GM04504 (cell line): ENCODE data around the gene ADAT1.

Source experiments
- DNase-seq: peaks from one replicate; pipeline ENCODE4 v3.0.0-alpha.2; 2012; ENCODE audit warnings: low read depth

The ADAT1 gene

GRCh38 chr16:75622761-75623605 is at the start of gene ADAT1:
Gene ADAT1 (minus strand): TSS chr16:75623281. CDS start chr16:75620799, 2,482 bp downstream.
- peak; percentile 96 for DNase-seq

GRCh38 chr16:75667503-75667902 is 44.4 kb upstream of the ADAT1 start:
- DNase-seq = no peak

- DNase-seq = no peak
These were observed 37.7 kb upstream of the ADAT1 start for GRCh38 chr16:75660726-75661302.

- no peak for DNase-seq
These were observed 37.2 kb upstream of the ADAT1 start for GRCh38 chr16:75660321-75660720.

GRCh38 chr16:75658175-75658574 is 35.1 kb upstream of the ADAT1 start:
- DNase-seq = no peak

- DNase-seq = peak; percentile 21
These were observed 30.8 kb upstream of the ADAT1 start for GRCh38 chr16:75653922-75654321.

- DNase-seq = peak; percentile 39
These were observed 25.4 kb upstream of the ADAT1 start for GRCh38 chr16:75648265-75649076.

GRCh38 chr16:75647492-75648264 is 24.6 kb upstream of the ADAT1 start, which contains the start of the genes KARS1 and TERF2IP:
Gene KARS1 (minus strand): TSS chr16:75647665. CDS start chr16:75647639, 26 bp downstream.
Gene TERF2IP (plus strand): TSS chr16:75647773. CDS start chr16:75647883, 110 bp downstream.
- DNase-seq = peak; percentile 82

GRCh38 chr16:75647112-75647491 is 24.0 kb upstream of the ADAT1 start:
- no peak for DNase-seq

GRCh38 chr16:75644240-75645012 is 21.3 kb upstream of the ADAT1 start:
- DNase-seq = no peak

- no peak for DNase-seq
These were observed 17.5 kb upstream of the ADAT1 start for GRCh38 chr16:75640598-75640997.

GRCh38 chr16:75635036-75635435 is 12.0 kb upstream of the ADAT1 start:
- no peak for DNase-seq

- DNase-seq = no peak
These were observed 9.8 kb upstream of the ADAT1 start for GRCh38 chr16:75632857-75633256.

- no peak for DNase-seq
These were observed 7.0 kb upstream of the ADAT1 start for GRCh38 chr16:75630052-75630451.

GRCh38 chr16:75629132-75629531 is 6.1 kb upstream of the ADAT1 start:
- no peak for DNase-seq

- DNase-seq = no peak
These were observed 5.3 kb upstream of the ADAT1 start for GRCh38 chr16:75628351-75628750.

- no peak for DNase-seq
These were observed 4.8 kb upstream of the ADAT1 start for GRCh38 chr16:75627851-75628250.

GRCh38 chr16:75626806-75627205 is 3.7 kb upstream of the ADAT1 start:
- no peak for DNase-seq

- no peak for DNase-seq
These were observed 1.8 kb upstream of the ADAT1 start for GRCh38 chr16:75624921-75625334.

GRCh38 chr16:75621170-75621477 is 2.0 kb downstream of the ADAT1 start:
- no peak for DNase-seq
